ENCODE data around the gene C9orf50.

DNA sequence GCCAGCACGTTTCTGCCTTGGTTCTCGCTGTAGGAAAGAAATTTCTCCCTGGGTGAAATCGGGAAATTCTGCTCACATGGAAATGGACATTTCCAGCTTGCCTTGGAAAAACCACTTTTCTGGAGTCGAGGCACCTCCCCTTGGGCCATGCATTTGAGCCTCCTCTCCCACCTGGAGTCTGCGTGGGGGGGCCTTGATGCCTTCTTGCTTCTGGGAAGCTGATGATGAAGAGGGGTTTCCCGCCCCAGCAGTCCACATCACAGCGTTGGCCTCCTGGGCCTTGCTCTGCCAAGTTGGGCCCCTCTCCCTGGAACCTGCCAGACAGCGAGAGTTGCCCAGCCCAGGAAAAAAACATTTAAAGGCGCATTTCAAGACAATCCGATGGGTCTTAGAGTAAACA, 22.8 kb upstream of the C9orf50 start:
- TF ChIP-seq, protein P1, sequence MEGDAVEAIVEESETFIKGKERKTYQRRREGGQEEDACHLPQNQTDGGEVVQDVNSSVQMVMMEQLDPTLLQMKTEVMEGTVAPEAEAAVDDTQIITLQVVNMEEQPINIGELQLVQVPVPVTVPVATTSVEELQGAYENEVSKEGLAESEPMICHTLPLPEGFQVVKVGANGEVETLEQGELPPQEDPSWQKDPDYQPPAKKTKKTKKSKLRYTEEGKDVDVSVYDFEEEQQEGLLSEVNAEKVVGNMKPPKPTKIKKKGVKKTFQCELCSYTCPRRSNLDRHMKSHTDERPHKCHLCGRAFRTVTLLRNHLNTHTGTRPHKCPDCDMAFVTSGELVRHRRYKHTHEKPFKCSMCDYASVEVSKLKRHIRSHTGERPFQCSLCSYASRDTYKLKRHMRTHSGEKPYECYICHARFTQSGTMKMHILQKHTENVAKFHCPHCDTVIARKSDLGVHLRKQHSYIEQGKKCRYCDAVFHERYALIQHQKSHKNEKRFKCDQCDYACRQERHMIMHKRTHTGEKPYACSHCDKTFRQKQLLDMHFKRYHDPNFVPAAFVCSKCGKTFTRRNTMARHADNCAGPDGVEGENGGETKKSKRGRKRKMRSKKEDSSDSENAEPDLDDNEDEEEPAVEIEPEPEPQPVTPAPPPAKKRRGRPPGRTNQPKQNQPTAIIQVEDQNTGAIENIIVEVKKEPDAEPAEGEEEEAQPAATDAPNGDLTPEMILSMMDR (IDR thresholded peaks at IDR 0.05) = no peak
- no peak for TF ChIP-seq POLR2A (IDR thresholded peaks at IDR 0.05)
